Stimulated activated CD8-positive, alpha-beta memory T cell treated with anti-CD3 and anti-CD28 coated beads, Interleukin-7, amount 100 ng/mL, for 48 hours (primary cell): ENCODE results near the gene ANAPC5.
"Not testable (repeated sequence)": the region's sequence is repeated elsewhere in the genome, so short reads cannot be mapped to it uniquely, and the experiment has no call there.

ENCODE experiments used
- DNase-seq, 2 donors: peaks; one replicate each; pipeline ENCODE4 v3.0.0-alpha.2; 2020; ENCODE audit warnings: low read depth in 1 of 2; ENCODE audit errors: extremely low read depth in 1 of 2

Gene ANAPC5

GRCh38 chr12:121351820-121352681 is at the start of gene ANAPC5:
Gene ANAPC5, minus strand, starts transcription at chr12:121352411. Its CDS starts 71 bp downstream, at chr12:121352340.
- DNase-seq: peak; percentile 77 to 91

GRCh38 chr12:121400332-121401139 is 48.3 kb upstream of the ANAPC5 start:
- DNase-seq: peak; percentile 19 to 50

- peak; percentile 98 for DNase-seq
Observed at GRCh38 chr12:121399391-121400331, 47.5 kb upstream of the ANAPC5 start, which contains the start of gene RNF34. Gene RNF34, plus strand, starts transcription at chr12:121400118. Its CDS starts 95 bp downstream, at chr12:121400213.

GRCh38 chr12:121398355-121398754 is 46.1 kb upstream of the ANAPC5 start:
- DNase-seq: no peak

GRCh38 chr12:121397521-121397920 is 45.3 kb upstream of the ANAPC5 start:
- no peak for DNase-seq

- no peak for DNase-seq
Observed at GRCh38 chr12:121392325-121392716, 40.1 kb upstream of the ANAPC5 start.

GRCh38 chr12:121391619-121392324 is 39.6 kb upstream of the ANAPC5 start:
- peak in 1 of 2 donors; percentile 18 for DNase-seq

- DNase-seq: no peak
Observed at GRCh38 chr12:121390856-121391255, 38.6 kb upstream of the ANAPC5 start.

GRCh38 chr12:121388421-121388981 is 36.3 kb upstream of the ANAPC5 start:
- DNase-seq: no peak

- DNase-seq: not testable (repeated sequence)
Observed at GRCh38 chr12:121384891-121385290, 32.7 kb upstream of the ANAPC5 start.

GRCh38 chr12:121383601-121384021 is 31.4 kb upstream of the ANAPC5 start:
- no peak for DNase-seq

GRCh38 chr12:121379945-121380344 is 27.7 kb upstream of the ANAPC5 start:
- no peak for DNase-seq

GRCh38 chr12:121378736-121379135 is 26.5 kb upstream of the ANAPC5 start:
- DNase-seq: no peak

- DNase-seq: no peak
Observed at GRCh38 chr12:121376754-121377697, 24.8 kb upstream of the ANAPC5 start.

GRCh38 chr12:121374945-121375584 is 22.9 kb upstream of the ANAPC5 start:
- DNase-seq: not testable (repeated sequence)

GRCh38 chr12:121374336-121374735 is 22.1 kb upstream of the ANAPC5 start:
- DNase-seq: not testable (repeated sequence)

- DNase-seq: no peak
Observed at GRCh38 chr12:121373755-121374154, 21.5 kb upstream of the ANAPC5 start.

GRCh38 chr12:121371404-121371803 is 19.2 kb upstream of the ANAPC5 start:
- DNase-seq: no peak
